B cell (primary cell): ENCODE results near the gene LRIG1.

Experiments
- EZH2 ChIP-seq: IDR thresholded peaks from 2 replicates; pipeline ENCODE4 v1.6.1; 2012; ENCODE audit warnings: borderline replicate concordance, low read depth, mild to moderate bottlenecking, moderate library complexity, low read length; ENCODE audit not compliant: insufficient read depth, poor library complexity, severe bottlenecking
- TF ChIP-seq, protein P1 (sequence below): fragments of 200-600 bp; IDR thresholded peaks from one replicate; pipeline ENCODE4 v1.8.0; 2022; ENCODE audit warnings: antibody characterized with exemption, mild to moderate bottlenecking

DNA sequence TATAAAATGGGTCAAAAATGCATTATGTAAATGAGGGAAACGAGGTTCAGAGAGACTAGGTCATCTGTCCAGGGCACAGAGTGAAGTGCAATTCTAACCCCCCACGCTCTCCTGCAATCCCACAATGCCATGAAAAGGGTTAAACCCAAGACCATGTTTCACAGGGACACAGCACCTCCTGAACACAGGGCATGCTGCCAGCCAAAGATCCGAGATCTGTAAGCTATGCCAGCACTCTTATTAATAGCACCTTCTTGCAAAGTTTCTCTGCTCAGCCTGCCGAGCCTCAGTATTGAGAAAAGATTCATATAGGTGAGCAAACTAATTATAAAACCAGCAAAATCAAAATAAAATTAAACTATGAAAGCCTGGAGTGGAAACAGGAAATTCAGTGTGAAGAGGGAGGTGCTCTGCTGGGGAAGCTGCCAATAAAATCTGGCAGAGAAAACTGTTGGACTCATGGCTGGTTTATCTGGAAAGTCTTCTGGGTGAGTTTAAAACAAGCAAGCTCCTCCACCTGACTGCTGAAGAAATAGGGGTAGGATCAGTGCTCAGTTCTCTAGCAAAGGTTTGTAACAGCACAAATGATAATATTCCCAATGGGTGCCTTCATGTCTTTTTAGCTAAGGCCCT lies 50.3 kb downstream of the LRIG1 start:
- TF ChIP-seq, protein P1, sequence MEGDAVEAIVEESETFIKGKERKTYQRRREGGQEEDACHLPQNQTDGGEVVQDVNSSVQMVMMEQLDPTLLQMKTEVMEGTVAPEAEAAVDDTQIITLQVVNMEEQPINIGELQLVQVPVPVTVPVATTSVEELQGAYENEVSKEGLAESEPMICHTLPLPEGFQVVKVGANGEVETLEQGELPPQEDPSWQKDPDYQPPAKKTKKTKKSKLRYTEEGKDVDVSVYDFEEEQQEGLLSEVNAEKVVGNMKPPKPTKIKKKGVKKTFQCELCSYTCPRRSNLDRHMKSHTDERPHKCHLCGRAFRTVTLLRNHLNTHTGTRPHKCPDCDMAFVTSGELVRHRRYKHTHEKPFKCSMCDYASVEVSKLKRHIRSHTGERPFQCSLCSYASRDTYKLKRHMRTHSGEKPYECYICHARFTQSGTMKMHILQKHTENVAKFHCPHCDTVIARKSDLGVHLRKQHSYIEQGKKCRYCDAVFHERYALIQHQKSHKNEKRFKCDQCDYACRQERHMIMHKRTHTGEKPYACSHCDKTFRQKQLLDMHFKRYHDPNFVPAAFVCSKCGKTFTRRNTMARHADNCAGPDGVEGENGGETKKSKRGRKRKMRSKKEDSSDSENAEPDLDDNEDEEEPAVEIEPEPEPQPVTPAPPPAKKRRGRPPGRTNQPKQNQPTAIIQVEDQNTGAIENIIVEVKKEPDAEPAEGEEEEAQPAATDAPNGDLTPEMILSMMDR, result no peak
- no peak for TF ChIP-seq EZH2
